Right lobe of liver (tissue), 4 donors: ENCODE data around the gene ROBO2.

Source experiments
- POLR2A ChIP-seq: fragments of 450-650 bp; IDR thresholded peaks from one replicate; pipeline ENCODE4 v1.6.1; 2017; ENCODE audit warnings: antibody characterized with exemption, mild to moderate bottlenecking
- TF ChIP-seq, protein P1 (sequence below), 4 donors: fragments of 200-600 bp in 3 of 4; fragments of 450-650 bp in 1 of 4; IDR thresholded peaks; one replicate each; pipeline versions ENCODE4 v1.5.1 to v1.8.0; 2016 to 2022; ENCODE audit warnings: antibody characterized with exemption in 4 of 4, mild to moderate bottlenecking in 2 of 4
- donor health status: DM: no; HTN: no; CAD: no.
- donor health status: DM: no; HTN: no; CAD: no.
- donor health status: DM: no; HTN: yes; CAD: no.

DNA sequence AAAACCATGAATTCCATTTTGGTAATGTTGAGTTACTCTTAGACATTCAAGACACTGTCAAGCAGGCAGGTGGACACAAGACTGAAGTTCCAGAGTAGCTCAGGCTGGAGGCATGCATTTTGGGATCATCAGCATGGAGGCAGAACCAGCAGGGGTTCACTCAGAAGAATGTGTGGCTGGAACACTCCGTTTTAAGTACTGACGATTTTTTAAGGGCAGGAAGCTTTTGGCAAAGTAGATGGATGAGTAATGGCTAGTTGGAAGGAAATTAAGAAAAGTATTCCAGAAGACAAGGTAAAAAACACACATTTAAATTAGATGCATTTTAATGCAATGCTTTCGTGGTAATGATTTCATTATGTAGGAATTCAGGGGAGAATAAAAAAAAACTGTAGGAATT, 420.4 kb downstream of the ROBO2 start:
- TF ChIP-seq, protein P1, sequence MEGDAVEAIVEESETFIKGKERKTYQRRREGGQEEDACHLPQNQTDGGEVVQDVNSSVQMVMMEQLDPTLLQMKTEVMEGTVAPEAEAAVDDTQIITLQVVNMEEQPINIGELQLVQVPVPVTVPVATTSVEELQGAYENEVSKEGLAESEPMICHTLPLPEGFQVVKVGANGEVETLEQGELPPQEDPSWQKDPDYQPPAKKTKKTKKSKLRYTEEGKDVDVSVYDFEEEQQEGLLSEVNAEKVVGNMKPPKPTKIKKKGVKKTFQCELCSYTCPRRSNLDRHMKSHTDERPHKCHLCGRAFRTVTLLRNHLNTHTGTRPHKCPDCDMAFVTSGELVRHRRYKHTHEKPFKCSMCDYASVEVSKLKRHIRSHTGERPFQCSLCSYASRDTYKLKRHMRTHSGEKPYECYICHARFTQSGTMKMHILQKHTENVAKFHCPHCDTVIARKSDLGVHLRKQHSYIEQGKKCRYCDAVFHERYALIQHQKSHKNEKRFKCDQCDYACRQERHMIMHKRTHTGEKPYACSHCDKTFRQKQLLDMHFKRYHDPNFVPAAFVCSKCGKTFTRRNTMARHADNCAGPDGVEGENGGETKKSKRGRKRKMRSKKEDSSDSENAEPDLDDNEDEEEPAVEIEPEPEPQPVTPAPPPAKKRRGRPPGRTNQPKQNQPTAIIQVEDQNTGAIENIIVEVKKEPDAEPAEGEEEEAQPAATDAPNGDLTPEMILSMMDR (IDR thresholded peaks at IDR 0.05) = no peak
- no peak for TF ChIP-seq POLR2A
